Activated naive CD4-positive, alpha-beta T cell treated with anti-CD3 and anti-CD28 coated beads, Interleukin-2, amount 10 ng/mL, durations not matched to agents 7 days and 5 days (primary cell): Measurements from ENCODE around the gene GSKIP.

Experiments
- CTCF ChIA-PET: fragments of 350-600 bp; sonication (Branson Sonifier 250); formaldehyde crosslinking; loops from one replicate; lab custom pipeline; 2021; ENCODE audit warnings: antibody characterized with exemption; lab: Charles Lee
- DNase-seq: peaks from one replicate; pipeline ENCODE4 v3.0.0-alpha.2; 2020
- H3K27ac Mint-ChIP-seq: one replicate; pipeline ENCODE4 v1.8.0; 2021; ENCODE audit warnings: mild to moderate bottlenecking, moderate library complexity, mixed read lengths
- H3K27me3 Mint-ChIP-seq: one replicate; pipeline ENCODE4 v1.8.0; 2021; ENCODE audit warnings: mild to moderate bottlenecking, mixed read lengths
- H3K36me3 Mint-ChIP-seq: one replicate; pipeline ENCODE4 v1.8.0; 2021; ENCODE audit warnings: mixed read lengths
- H3K4me1 Mint-ChIP-seq: one replicate; pipeline ENCODE4 v1.8.0; 2021; ENCODE audit warnings: mixed read lengths
- H3K4me3 Mint-ChIP-seq: one replicate; pipeline ENCODE4 v1.8.0; 2021; ENCODE audit warnings: mild to moderate bottlenecking, moderate library complexity, mixed read lengths
- H3K9me3 Mint-ChIP-seq: one replicate; pipeline ENCODE4 v1.8.0; 2021; ENCODE audit warnings: mixed read lengths

Gene GSKIP

GRCh38 chr14:96415559-96415958 lies 52.2 kb downstream of the GSKIP start:
- Mint-ChIP-seq H3K36me3 (no peaks in the 10 kb centered on the region), H3K9me3 (no peaks in the 10 kb centered on the region), H3K27me3 (no peaks in the 10 kb centered on the region), H3K4me3 (no peak overlapping the region), H3K27ac (no peak overlapping the region), H3K4me1 (no peaks in the 10 kb centered on the region)
- DNase-seq: no peak
- CTCF ChIA-PET: no interaction called here

- H3K27me3 Mint-ChIP-seq: no peaks in the 10 kb centered on the region
- H3K27ac Mint-ChIP-seq: no peak overlapping the region
- no peaks in the 10 kb centered on the region for H3K9me3 Mint-ChIP-seq
- H3K4me3 Mint-ChIP-seq: no peak overlapping the region
- no peak for DNase-seq
- CTCF ChIA-PET: no interaction called here
- H3K36me3 Mint-ChIP-seq: no peaks in the 10 kb centered on the region
- no peaks in the 10 kb centered on the region for H3K4me1 Mint-ChIP-seq
Measured at GRCh38 chr14:96416292-96416691, 53.0 kb downstream of the GSKIP start.

DNA sequence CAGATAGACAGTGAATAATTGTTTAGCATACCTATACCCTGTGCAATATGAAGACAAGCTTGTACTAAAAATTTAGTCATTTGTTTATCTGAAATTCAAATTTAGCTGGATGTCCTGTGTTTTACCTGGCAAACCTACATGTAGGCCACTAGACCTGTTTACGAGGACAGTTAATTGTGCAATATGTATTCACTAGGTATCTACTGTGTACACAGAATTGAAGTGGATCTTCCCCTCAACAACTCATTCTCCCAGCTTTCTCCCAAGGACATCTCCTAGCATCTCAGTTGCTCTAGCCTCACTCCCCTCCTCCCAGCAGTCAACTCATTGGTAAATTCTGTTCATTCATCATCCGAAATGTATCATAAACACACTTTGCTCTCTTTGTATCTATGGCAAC lies 53.9 kb downstream of the GSKIP start:
- CTCF ChIA-PET: no interaction called here
- H3K4me1 Mint-ChIP-seq: no peaks in the 10 kb centered on the region
- H3K27ac Mint-ChIP-seq: no peak overlapping the region
- H3K4me3 Mint-ChIP-seq: no peak overlapping the region
- no peaks in the 10 kb centered on the region for H3K9me3 Mint-ChIP-seq
- no peak for DNase-seq
- H3K27me3 Mint-ChIP-seq: no peaks in the 10 kb centered on the region
- H3K36me3 Mint-ChIP-seq: no peaks in the 10 kb centered on the region

DNA sequence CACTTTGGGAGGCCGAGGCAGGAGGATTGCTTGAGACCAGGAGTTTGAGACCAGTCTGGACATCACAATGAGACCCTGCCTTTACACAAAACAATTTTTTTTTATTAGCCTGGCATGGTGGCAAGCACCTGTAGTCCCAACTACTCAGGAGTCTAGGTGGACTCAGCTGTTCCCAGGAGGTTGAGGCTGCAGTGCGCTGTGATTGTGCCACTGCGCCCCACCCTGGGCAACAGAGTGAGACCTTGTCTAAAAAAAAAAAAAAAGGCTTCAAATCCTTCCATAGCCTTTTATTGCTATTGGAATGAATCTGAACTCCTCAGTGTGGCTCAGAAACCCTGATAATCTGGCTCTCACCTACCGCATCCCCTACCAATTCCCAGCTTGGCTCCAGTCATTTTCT lies 54.7 kb downstream of the GSKIP start:
- Mint-ChIP-seq H3K27me3 (no peaks in the 10 kb centered on the region), H3K4me3 (no peak overlapping the region), H3K36me3 (no peaks in the 10 kb centered on the region), H3K27ac (no peak overlapping the region), H3K4me1 (no peaks in the 10 kb centered on the region), H3K9me3 (no peaks in the 10 kb centered on the region)
- DNase-seq: no peak
- CTCF ChIA-PET: no interaction called here

DNA sequence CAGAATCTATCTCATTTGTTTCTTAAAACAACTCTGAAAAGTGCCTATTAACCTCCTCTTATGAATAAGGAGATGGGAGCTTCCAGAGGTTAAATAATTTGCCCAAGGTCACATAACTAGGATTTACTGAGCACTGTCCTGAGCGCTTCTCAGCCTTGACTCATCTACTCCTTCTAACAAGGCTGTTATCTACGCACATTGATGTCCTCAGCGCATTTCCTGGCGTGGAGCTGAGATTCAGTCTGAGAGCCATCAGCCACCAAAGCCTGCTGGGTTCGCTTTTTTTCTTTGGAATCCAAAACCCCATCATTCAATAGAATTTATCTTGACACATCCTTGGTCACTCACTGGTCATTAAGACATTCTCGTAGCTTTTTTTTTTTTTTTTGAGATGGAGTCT lies 57.9 kb downstream of the GSKIP start:
- Mint-ChIP-seq H3K27me3 (peaks cover 6% of the 10 kb centered on the region), H3K36me3 (no peaks in the 10 kb centered on the region), H3K9me3 (no peaks in the 10 kb centered on the region), H3K4me1 (peaks cover 2% of the 10 kb centered on the region), H3K27ac (no peak overlapping the region), H3K4me3 (no peak overlapping the region)
- no peak for DNase-seq
- CTCF ChIA-PET: interaction anchor here (0.7 to 1.4 kb wide), 2 partner anchors 124 to 130 kb away, joined by 3 to 9 read pairs; no protein-coding TSS in a partner anchor

DNA sequence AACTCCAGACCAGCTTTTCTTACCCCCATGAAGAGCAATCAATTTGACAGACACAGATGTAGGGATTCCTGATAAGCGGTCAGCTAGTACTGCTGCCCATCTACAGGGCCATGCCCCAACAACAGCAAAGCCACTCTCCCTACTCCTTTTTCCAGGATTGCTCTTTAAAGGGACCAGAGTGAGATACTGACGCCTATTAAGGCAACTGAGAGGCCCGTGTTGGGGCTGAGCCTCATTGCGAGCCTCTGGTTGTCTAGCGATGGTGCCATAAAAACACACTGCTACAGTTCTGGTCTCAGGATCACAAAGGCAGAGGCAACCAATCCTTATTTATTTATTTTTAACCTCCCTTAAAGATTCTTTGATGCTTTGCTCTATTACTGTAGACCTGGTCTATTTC lies 59.7 kb downstream of the GSKIP start:
- H3K4me3 Mint-ChIP-seq: no peak overlapping the region

DNA sequence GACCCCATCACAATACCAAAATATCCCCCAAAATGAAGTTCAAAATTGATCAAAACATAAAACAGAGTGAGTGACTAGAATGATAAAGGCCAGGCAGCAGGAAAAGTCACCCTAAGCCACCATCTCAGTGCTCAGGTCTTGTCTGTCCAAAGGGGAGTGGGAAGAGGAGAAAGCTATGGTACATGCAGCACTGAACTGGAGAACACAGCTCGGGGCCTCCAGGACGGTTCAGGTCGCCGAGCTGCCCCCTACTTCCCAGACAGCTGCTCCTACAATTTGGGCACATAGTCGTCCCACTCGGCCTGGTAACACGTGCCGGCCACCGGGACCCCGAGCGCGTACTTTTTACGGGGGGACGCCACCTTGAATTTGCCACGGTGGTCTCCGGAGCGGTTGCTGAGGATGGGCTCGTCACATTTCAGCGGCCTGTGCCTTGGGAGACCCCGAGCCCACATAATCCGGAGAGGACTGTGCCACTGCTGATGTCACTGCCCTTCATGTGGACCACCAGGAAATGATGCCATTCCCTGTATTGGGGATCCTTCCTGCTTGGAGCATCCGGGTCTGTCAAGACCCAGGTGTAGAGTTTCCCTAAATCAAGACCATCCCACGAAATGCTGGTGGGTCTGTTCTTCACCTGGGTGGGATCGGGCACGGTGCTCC lies 60.3 kb downstream of the GSKIP start:
- H3K27me3 Mint-ChIP-seq: peaks cover 6% of the 10 kb centered on the region
- H3K36me3 Mint-ChIP-seq: no peaks in the 10 kb centered on the region
- no peak overlapping the region for H3K27ac Mint-ChIP-seq
- CTCF ChIA-PET: interaction anchor here (0.7 to 1.9 kb wide), 3 partner anchors 125 to 325 kb away, joined by 3 to 6 read pairs (median 4); no protein-coding TSS in a partner anchor
- DNase-seq: no peak
- no peaks in the 10 kb centered on the region for H3K9me3 Mint-ChIP-seq
- peaks cover 2% of the 10 kb centered on the region for H3K4me1 Mint-ChIP-seq
- H3K4me3 Mint-ChIP-seq: peak overlapping the region; percentile 24

More for the DNA sequence above, 59.7 kb downstream of the GSKIP start:
- H3K9me3 Mint-ChIP-seq: no peaks in the 10 kb centered on the region
- DNase-seq: no peak
- no peak overlapping the region for H3K27ac Mint-ChIP-seq
- H3K36me3 Mint-ChIP-seq: no peaks in the 10 kb centered on the region
- H3K4me1 Mint-ChIP-seq: peaks cover 2% of the 10 kb centered on the region
- CTCF ChIA-PET: interaction anchor here (1.9 kb wide), 1 partner anchor 324 kb away, joined by 4 read pairs; no protein-coding TSS in a partner anchor
- H3K27me3 Mint-ChIP-seq: peaks cover 6% of the 10 kb centered on the region

- peak; percentile 44 for DNase-seq
- H3K36me3 Mint-ChIP-seq: no peaks in the 10 kb centered on the region
- CTCF ChIA-PET: interaction anchor here (0.7 to 1.9 kb wide), 3 partner anchors 126 to 326 kb away, joined by 3 to 6 read pairs (median 4); no protein-coding TSS in a partner anchor
- peaks cover 2% of the 10 kb centered on the region for H3K4me1 Mint-ChIP-seq
- peaks cover 6% of the 10 kb centered on the region for H3K27me3 Mint-ChIP-seq
- no peak overlapping the region for H3K27ac Mint-ChIP-seq
- H3K9me3 Mint-ChIP-seq: no peaks in the 10 kb centered on the region
- peak overlapping the region; percentile 57 for H3K4me3 Mint-ChIP-seq
Measured at GRCh38 chr14:96424109-96424989, 61.0 kb downstream of the GSKIP start.

DNA sequence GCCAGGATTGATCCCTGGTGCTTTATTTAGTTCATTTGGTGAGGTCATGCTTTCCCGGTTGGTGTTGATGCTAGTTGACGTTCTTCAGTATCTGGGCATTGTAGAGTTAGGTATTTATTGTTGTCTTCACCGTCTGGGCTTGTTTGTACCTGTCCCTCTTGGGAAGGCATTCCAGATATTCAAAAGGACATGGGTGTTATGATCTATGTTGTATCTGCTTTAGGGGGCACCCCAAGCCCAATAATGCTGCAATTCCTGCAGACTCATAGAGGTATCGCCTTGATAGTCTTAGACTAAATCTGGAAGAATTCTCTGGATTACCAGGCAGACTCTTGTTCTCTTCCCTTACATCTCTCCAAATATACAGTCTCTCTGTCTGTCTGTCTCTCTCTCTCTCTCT lies 70.7 kb downstream of the GSKIP start:
- Mint-ChIP-seq H3K36me3 (no peaks in the 10 kb centered on the region), H3K4me1 (no peaks in the 10 kb centered on the region), H3K27ac (no peak overlapping the region), H3K4me3 (no peak overlapping the region), H3K9me3 (no peaks in the 10 kb centered on the region), H3K27me3 (peaks cover 8% of the 10 kb centered on the region)
- CTCF ChIA-PET: no interaction called here
- DNase-seq: no peak
